Uterus (tissue), 4 donors: ENCODE measurements around the gene CD46. TPM values are rescaled to one million over a fixed set of nuclear protein-coding genes. Genes with fewer than 3 reads are reported as not detected.

Experiments
- DNase-seq, 2 donors: peaks; one replicate each; pipeline ENCODE4 v3.0.0-alpha.2; 2019 to 2020
- H3K27ac ChIP-seq, 2 donors: fragments of 200-600 bp; sonication (generic); 1 replicate in 1 of 2; 2 replicates in 1 of 2; pipeline ENCODE4 v1.5.1; 2016 to 2018
- H3K27me3 ChIP-seq, 2 donors: fragments of 200-600 bp; sonication (generic); one replicate each; pipeline ENCODE4 v1.5.1; 2018 to 2019; ENCODE audit warnings: control low read depth in 1 of 2
- H3K36me3 ChIP-seq, 2 donors: fragments of 200-600 bp; sonication (generic); one replicate each; pipeline ENCODE4 v1.5.1; 2019; ENCODE audit warnings: control low read depth in 1 of 2
- H3K4me1 ChIP-seq, 2 donors: fragments of 200-600 bp; sonication (generic); one replicate each; pipeline ENCODE4 v1.5.1; 2018 to 2019; ENCODE audit warnings: control low read depth in 1 of 2
- H3K4me3 ChIP-seq, 2 donors: fragments of 200-600 bp; sonication (generic); 1 replicate in 1 of 2; 2 replicates in 1 of 2; pipeline ENCODE4 v1.5.1; 2018 to 2019; ENCODE audit warnings: mild to moderate bottlenecking in 1 of 2
- H3K9me3 ChIP-seq, 2 donors: fragments of 200-600 bp; sonication (generic); one replicate each; pipeline ENCODE4 v1.5.1; 2019; ENCODE audit warnings: control low read depth in 1 of 2
- CTCF ChIP-seq, 4 experiments: fragments of 200-600 bp in 2 of 4; fragments of 450-650 bp in 2 of 4; sonication (generic) in 2 of 4; IDR thresholded peaks; one replicate each; pipeline ENCODE4 v1.5.1; 2016 to 2019; ENCODE audit warnings: antibody characterized with exemption in 4 of 4, mild to moderate bottlenecking in 2 of 4, moderate library complexity in 1 of 4
- POLR2A ChIP-seq, 2 donors: fragments of 450-650 bp; IDR thresholded peaks; one replicate each; pipeline ENCODE4 v1.6.1; 2016; ENCODE audit warnings: antibody characterized with exemption in 2 of 2, mild to moderate bottlenecking in 1 of 2, moderate library complexity in 1 of 2
- intact Hi-C: fragments of 100-400 bp; cut with DNase I; formaldehyde crosslinking; loops from one replicate; pipeline ENCODE4 v1.15.1; 2023; ENCODE audit warnings: low total_unique reads
- total RNA-seq, 4 donors: library from RNA; depleted of rRNA in 3 of 4; stranded (reverse); fragments of >200 nt in 3 of 4; gene quantifications; one replicate each; pipeline versions ENCODE4 v1.1.0 to v1.2.4, GENCODE V29; 2014 to 2023
- donor health status: DM: yes; HTN: yes; CAD: no.

Gene CD46
- total RNA-seq, 4 donors from 2014 or later: 118 to 195 (median 174) TPM

DNA sequence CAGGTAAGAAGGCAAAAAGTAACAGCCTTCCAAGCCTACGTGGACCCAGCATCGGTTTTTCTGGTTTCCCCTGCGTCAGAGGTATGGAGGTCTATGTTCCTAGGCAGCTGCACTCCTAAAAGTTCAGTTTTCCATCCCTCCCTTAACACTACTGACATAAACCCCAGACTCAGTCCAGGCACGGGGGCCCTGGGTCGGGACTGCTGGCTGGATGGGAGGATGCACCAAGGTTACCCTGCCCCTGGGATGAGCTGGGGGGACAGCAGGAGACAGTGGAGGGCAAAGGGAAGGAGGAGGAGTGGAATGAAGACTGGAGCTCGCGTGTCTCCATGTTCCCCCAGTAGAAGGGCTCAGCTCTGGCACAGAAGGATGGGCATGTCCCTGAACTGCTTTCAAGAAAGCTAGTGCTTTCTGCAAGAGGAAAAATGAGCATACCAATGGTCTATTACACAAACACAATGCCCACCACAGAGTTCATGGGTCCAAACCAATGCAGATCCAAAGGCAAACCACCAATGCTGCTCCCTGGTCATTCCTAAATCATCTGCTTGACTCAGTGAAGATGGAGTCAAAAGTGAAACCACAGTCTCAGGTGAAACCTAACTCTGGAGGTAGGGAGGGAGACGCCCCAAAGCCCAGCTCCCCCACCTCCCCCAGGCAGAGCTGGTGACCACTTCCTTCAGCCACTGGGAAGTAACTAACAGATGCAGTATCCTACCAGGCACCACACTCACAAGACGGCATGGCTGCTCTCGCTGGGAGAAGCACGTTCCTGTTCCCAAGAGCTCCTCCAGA, 54.9 kb downstream of the CD46 start:
- Histone ChIP-seq H3K27ac (peak overlapping the region; percentile 69 to 73), H3K4me1 (peaks cover 21 to 22% of the 10 kb centered on the region in 2 donors), H3K36me3 (no peaks in the 10 kb centered on the region), H3K27me3 (no peaks in the 10 kb centered on the region), H3K4me3 (no peak overlapping the region), H3K9me3 (no peaks in the 10 kb centered on the region)
- intact Hi-C loops: no loop called here
- no peak for TF ChIP-seq CTCF (IDR thresholded peaks at IDR 0.05)
- no peak for TF ChIP-seq POLR2A (IDR thresholded peaks at IDR 0.05)
- DNase-seq: no peak

DNA sequence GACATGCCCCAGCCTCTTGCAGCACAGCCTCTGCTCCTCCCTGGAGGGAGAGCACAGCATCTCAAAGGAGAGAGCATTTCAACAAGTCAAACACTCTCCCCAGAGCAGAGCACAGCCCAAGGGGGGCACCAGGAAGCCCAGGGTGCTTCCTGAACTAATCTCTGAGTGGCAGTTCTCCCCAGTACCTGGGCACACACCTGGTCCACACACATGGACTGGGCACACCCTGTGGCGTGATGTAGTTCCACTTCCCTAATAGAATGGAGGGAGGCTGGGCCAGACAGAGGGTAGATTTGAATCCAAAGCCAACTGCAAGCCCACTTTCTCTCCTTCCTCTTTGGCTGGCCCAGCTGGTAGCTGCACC, 55.5 kb downstream of the CD46 start:
- H3K4me1 ChIP-seq: peaks cover 21 to 22% of the 10 kb centered on the region in 2 donors
- no peak overlapping the region for H3K4me3 ChIP-seq
- DNase-seq: no peak
- H3K9me3 ChIP-seq: no peaks in the 10 kb centered on the region
- no peak for TF ChIP-seq CTCF (IDR thresholded peaks at IDR 0.05)
- TF ChIP-seq POLR2A (IDR thresholded peaks at IDR 0.05): no peak
- H3K27me3 ChIP-seq: no peaks in the 10 kb centered on the region
- intact Hi-C loops: no loop called here
- H3K27ac ChIP-seq: peak overlapping the region in 1 of 2 donors; percentile 73
- no peaks in the 10 kb centered on the region for H3K36me3 ChIP-seq

GRCh38 chr1:207807690-207808321, 56.0 kb downstream of the CD46 start:
- TF ChIP-seq CTCF (IDR thresholded peaks at IDR 0.05): no peak
- TF ChIP-seq POLR2A (IDR thresholded peaks at IDR 0.05): no peak
- Histone ChIP-seq H3K27me3 (no peaks in the 10 kb centered on the region), H3K9me3 (no peaks in the 10 kb centered on the region), H3K4me3 (no peak overlapping the region), H3K27ac (peak overlapping the region; percentile 38 to 73), H3K4me1 (peaks cover 22 to 26% of the 10 kb centered on the region in 2 donors), H3K36me3 (no peaks in the 10 kb centered on the region)
- no peak for DNase-seq
- intact Hi-C loops: no loop called here

DNA sequence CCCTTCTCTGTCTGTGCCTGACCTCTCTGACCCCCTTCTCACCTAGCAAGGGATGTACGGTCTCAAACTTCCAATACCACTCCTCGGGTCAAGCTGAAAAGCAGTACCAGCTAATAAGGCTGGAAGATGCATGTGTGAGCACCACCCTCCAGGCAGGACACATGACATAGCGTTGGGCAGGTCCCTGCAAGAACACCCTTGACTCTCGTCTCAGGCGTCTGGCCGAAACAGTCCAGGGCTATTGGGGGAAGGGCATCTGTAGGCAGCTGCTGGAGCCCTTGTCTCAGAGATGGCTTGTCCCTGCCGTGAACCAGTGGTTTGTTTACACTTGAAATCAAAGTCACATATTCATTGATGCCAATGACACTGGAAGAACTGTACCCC, 56.5 kb downstream of the CD46 start:
- no peak overlapping the region for H3K4me3 ChIP-seq
- H3K36me3 ChIP-seq: no peaks in the 10 kb centered on the region
- peaks cover 22 to 29% of the 10 kb centered on the region in 2 donors for H3K4me1 ChIP-seq
- no peaks in the 10 kb centered on the region for H3K27me3 ChIP-seq
- DNase-seq: no peak
- no peaks in the 10 kb centered on the region for H3K9me3 ChIP-seq
- H3K27ac ChIP-seq: peak overlapping the region; percentile 38 to 73
- TF ChIP-seq POLR2A (IDR thresholded peaks at IDR 0.05): no peak
- no peak for TF ChIP-seq CTCF (IDR thresholded peaks at IDR 0.05)
- intact Hi-C loops: no loop called here

- Histone ChIP-seq H3K4me1 (peaks cover 28 to 33% of the 10 kb centered on the region in 2 donors), H3K27ac (peak overlapping the region in 1 of 2 donors; percentile 18), H3K27me3 (no peaks in the 10 kb centered on the region), H3K4me3 (no peak overlapping the region), H3K36me3 (no peaks in the 10 kb centered on the region), H3K9me3 (no peaks in the 10 kb centered on the region)
- intact Hi-C loops: no loop called here
- DNase-seq: no peak
- TF ChIP-seq POLR2A (IDR thresholded peaks at IDR 0.05) (no peak), CTCF (IDR thresholded peaks at IDR 0.05) (no peak)
Observed at GRCh38 chr1:207808911-207809555, 57.2 kb downstream of the CD46 start.
